Measurements from ENCODE around the gene F10.

GRCh38 chr13:113178070-113178895, 55.7 kb downstream of the F10 start:
- TF ChIP-seq CTCF (IDR thresholded peaks at IDR 0.05), result no peak
- TF ChIP-seq POLR2AphosphoS5 (IDR thresholded peaks at IDR 0.05), result no peak
- no peak for TF ChIP-seq POLR2A (IDR thresholded peaks at IDR 0.05)
